Ovary (tissue), 3 donors: Measurements from ENCODE around the gene HMBS.

Source experiments
- CTCF ChIP-seq, 3 donors: fragments of 450-650 bp in 2 of 3; fragments of 200-600 bp in 1 of 3; IDR thresholded peaks; one replicate each; pipeline versions ENCODE4 v1.5.1 to v1.8.0; 2016 to 2022; ENCODE audit warnings: antibody characterized with exemption in 3 of 3, mild to moderate bottlenecking in 1 of 3
- EP300 ChIP-seq: sonication (generic); formaldehyde crosslinking; IDR thresholded peaks from one replicate; pipeline ENCODE4 v1.6.1; 2017; ENCODE audit warnings: antibody characterized with exemption
- POLR2A ChIP-seq: fragments of 450-650 bp; IDR thresholded peaks from one replicate; pipeline ENCODE4 v1.6.1; 2017; ENCODE audit warnings: antibody characterized with exemption, mild to moderate bottlenecking, moderate library complexity
- donor health status: DM: no; HTN: no; CAD: no.

GRCh38 chr11:119095066-119095880 is 10.6 kb downstream of the HMBS start:
- TF ChIP-seq CTCF (IDR thresholded peaks at IDR 0.05) (peak in 2 of 3 donors; percentile 70 to 85), EP300 (no peak), POLR2A (peak; percentile 99)
